Stimulated activated CD4-positive, alpha-beta T cell treated with anti-CD3 and anti-CD28 coated beads, Interleukin-2, amount 100 ng/mL, for 24 hours (primary cell): ENCODE data around the gene TRNP1.

Source experiments
- DNase-seq, 2 donors: peaks; one replicate each; pipeline ENCODE4 v3.0.0-alpha.2; 2020

The TRNP1 gene

GRCh38 chr1:27031235-27032118 is 38.0 kb downstream of the TRNP1 start:
- no peak for DNase-seq

- no peak for DNase-seq
These were observed 38.6 kb downstream of the TRNP1 start for GRCh38 chr1:27032119-27032461.

- no peak for DNase-seq
These were observed 39.7 kb downstream of the TRNP1 start for GRCh38 chr1:27033043-27033746.

- no peak for DNase-seq
These were observed 41.9 kb downstream of the TRNP1 start for GRCh38 chr1:27035344-27035743.

GRCh38 chr1:27036718-27037117 is 43.2 kb downstream of the TRNP1 start:
- no peak for DNase-seq

- DNase-seq = no peak
These were observed 44.0 kb downstream of the TRNP1 start for GRCh38 chr1:27037518-27037917.

- no peak for DNase-seq
These were observed 44.5 kb downstream of the TRNP1 start for GRCh38 chr1:27038020-27038419.

GRCh38 chr1:27042670-27043069 is 49.2 kb downstream of the TRNP1 start:
- no peak for DNase-seq

GRCh38 chr1:27044613-27045151 is 51.2 kb downstream of the TRNP1 start:
- DNase-seq = peak; percentile 96 to 97

- DNase-seq = peak; percentile 78 to 79
These were observed 52.6 kb downstream of the TRNP1 start for GRCh38 chr1:27045973-27046558.

- no peak for DNase-seq
These were observed 54.4 kb downstream of the TRNP1 start for GRCh38 chr1:27047914-27048313.

GRCh38 chr1:27049100-27049499 is 55.6 kb downstream of the TRNP1 start:
- no peak for DNase-seq

- no peak for DNase-seq
These were observed 56.1 kb downstream of the TRNP1 start for GRCh38 chr1:27049607-27050006.
